Esophagus squamous epithelium (tissue), 5 donors: ENCODE measurements around the gene WNT2B. TPM values are rescaled to one million over a fixed set of nuclear protein-coding genes. Genes with fewer than 3 reads are reported as not detected.

Source experiments
- DNase-seq: peaks from one replicate; lab custom pipeline; 2025; lab: John Stamatoyannopoulos, UW
- H3K27ac ChIP-seq, 4 donors: fragments of 200-600 bp; sonication (generic); one replicate each; pipeline ENCODE4 v1.5.1; 2016 to 2019; ENCODE audit warnings: mild to moderate bottlenecking in 1 of 4
- H3K27me3 ChIP-seq, 4 donors: fragments of 200-600 bp; sonication (generic); 1 replicate in 3 of 4; 2 replicates in 1 of 4; pipeline versions ENCODE4 v1.5.1 to v1.6.0; 2017 to 2021; ENCODE audit warnings: antibody characterized with exemption in 1 of 4
- H3K36me3 ChIP-seq, 3 donors: fragments of 200-600 bp; sonication (generic); one replicate each; pipeline ENCODE4 v1.5.1; 2016 to 2019
- H3K4me1 ChIP-seq, 3 donors: fragments of 200-600 bp; sonication (generic); one replicate each; pipeline ENCODE4 v1.5.1; 2017 to 2019
- H3K4me3 ChIP-seq, 4 donors: fragments of 200-600 bp; sonication (generic); 1 replicate in 3 of 4; 2 replicates in 1 of 4; pipeline ENCODE4 v1.5.1; 2016 to 2019; ENCODE audit warnings: mild to moderate bottlenecking in 2 of 4, moderate library complexity in 1 of 4
- H3K9me3 ChIP-seq, 3 donors: fragments of 200-600 bp; sonication (generic); one replicate each; pipeline ENCODE4 v1.5.1; 2016 to 2019
- CTCF ChIP-seq, 6 experiments: fragments of 450-650 bp in 4 of 6; fragments of 200-600 bp in 2 of 6; sonication (generic) in 2 of 6; IDR thresholded peaks; one replicate each; pipeline ENCODE4 v1.5.1; 2016 to 2019; ENCODE audit warnings: antibody characterized with exemption in 6 of 6, mild to moderate bottlenecking in 4 of 6, moderate library complexity in 4 of 6
- POLR2A ChIP-seq, 4 donors: fragments of 450-650 bp; IDR thresholded peaks; one replicate each; pipeline ENCODE4 v1.6.1; 2017; ENCODE audit warnings: antibody characterized with exemption in 4 of 4, mild to moderate bottlenecking in 4 of 4, moderate library complexity in 3 of 4
- WGBS, 2 donors: methylation state at CpG; one replicate each; pipeline ENCODE4 v1.1.5; 2018; 5-methylcytosine and 5-hydroxymethylcytosine counted together
- intact Hi-C: fragments of 100-400 bp; cut with DNase I; formaldehyde crosslinking; loops from one replicate; pipeline ENCODE4 v1.15.0; 2022
- total RNA-seq, 4 donors: library from RNA; depleted of rRNA; stranded (reverse); fragments of >200 nt; gene quantifications; one replicate each; pipeline ENCODE4 v1.1.0, GENCODE V29; 2016
- donor health status: DM: yes; HTN: yes; CAD: no.

The WNT2B gene
- total RNA-seq, 4 donors from 2014 or later = 2.9 to 11.6 (median 8.2) TPM

GRCh38 chr1:112575154-112575804 is 66.5 kb downstream of the WNT2B start:
- H3K27me3 ChIP-seq = no peaks in the 10 kb centered on the region
- DNase-seq = no peak
- H3K4me1 ChIP-seq = no peaks in the 10 kb centered on the region
- intact Hi-C loops = no loop called here
- no peak overlapping the region for H3K4me3 ChIP-seq
- WGBS, 2 donors = 82 to 87% methylated on average over 8 of the region's 8 CpGs
- H3K36me3 ChIP-seq = peaks cover 0 to 91% (median 14%) of the 10 kb centered on the region in 3 donors
- TF ChIP-seq POLR2A (IDR thresholded peaks at IDR 0.05) = no peak
- H3K9me3 ChIP-seq = no peaks in the 10 kb centered on the region
- no peak overlapping the region for H3K27ac ChIP-seq

GRCh38 chr1:112576240-112576639 is 67.5 kb downstream of the WNT2B start:
- intact Hi-C loops = no loop called here
- Histone ChIP-seq H3K4me1 (no peaks in the 10 kb centered on the region), H3K27me3 (no peaks in the 10 kb centered on the region), H3K27ac (no peak overlapping the region), H3K4me3 (no peak overlapping the region), H3K9me3 (no peaks in the 10 kb centered on the region), H3K36me3 (peaks cover 0 to 91% (median 14%) of the 10 kb centered on the region in 3 donors)
- no peak for TF ChIP-seq POLR2A (IDR thresholded peaks at IDR 0.05)
- TF ChIP-seq CTCF (IDR thresholded peaks at IDR 0.05) = no peak
- 89 to 97% methylated on average over 3 of the region's 3 CpGs for WGBS, 2 donors
- no peak for DNase-seq

Other genes starting within 250 kb of the WNT2B start
- gene CTTNBP2NL, start 112.8 kb upstream of the WNT2B start, total RNA-seq = 10 to 100 TPM; 19.6 to 26.3 (median 22.8) TPM
- gene ST7L, start 110.2 kb downstream of the WNT2B start, total RNA-seq = 10 to 100 TPM in 3 of 4 donors, 1 to 10 TPM in 1; 9.4 to 25.0 (median 12.4) TPM
- gene CAPZA1, start 110.9 kb downstream of the WNT2B start, total RNA-seq = 100 to 1,000 TPM; 129 to 286 (median 209) TPM
- gene MOV10, start 165.7 kb downstream of the WNT2B start, total RNA-seq = 10 to 100 TPM; 16.5 to 34.2 (median 28.9) TPM
- gene RHOC, start 198.2 kb downstream of the WNT2B start, total RNA-seq = 100 to 1,000 TPM in 2 of 4 donors, 10 to 100 TPM in 2; 49.9 to 108 (median 78.0) TPM
- 1 to 10 TPM; 2.2 to 4.8 (median 2.9) TPM for gene PPM1J, start 206.4 kb downstream of the WNT2B start, total RNA-seq